Measurements from ENCODE around the gene CEP72.

The CEP72 gene

GRCh38 chr5:587403-587802, 24.7 kb upstream of the CEP72 start (continued):
- TF ChIP-seq TSHZ2 (CRISPR knock-in tag; IDR thresholded peaks at IDR 0.05), result no peak

- ATAC-seq, result no peak
- TF ChIP-seq ZFP3 (CRISPR knock-in tag; IDR thresholded peaks at IDR 0.05), result no peak
- TF ChIP-seq ESRRG (CRISPR knock-in tag; IDR thresholded peaks at IDR 0.05), result no peak
These were observed 23.6 kb upstream of the CEP72 start for GRCh38 chr5:588406-588995.

DNA sequence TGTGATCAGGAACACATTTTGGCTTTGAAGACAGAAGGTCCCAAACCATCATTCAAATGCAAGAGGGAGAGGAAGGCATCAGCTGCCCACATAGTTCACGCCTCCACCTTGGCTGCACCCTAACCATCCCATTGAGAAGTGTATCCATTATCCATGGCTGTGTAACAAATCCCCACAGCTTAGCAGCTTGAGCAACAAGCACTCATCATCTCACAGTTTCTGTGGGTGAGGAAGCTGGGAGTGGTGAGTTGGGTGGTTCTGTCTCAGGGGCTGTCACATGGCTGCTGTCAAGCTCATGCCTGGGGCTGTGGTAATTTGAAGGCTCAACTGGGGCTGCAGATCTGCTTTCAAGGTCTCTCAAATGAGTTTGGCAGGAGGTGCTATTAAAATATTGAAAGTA, 23.0 kb upstream of the CEP72 start:
- no peak for ATAC-seq
- TF ChIP-seq GLIS3 (CRISPR knock-in tag; IDR thresholded peaks at IDR 0.05), result no peak
- no peak for TF ChIP-seq CREB5 (CRISPR knock-in tag; IDR thresholded peaks at IDR 0.05; ENCODE audit: low read depth)
- TF ChIP-seq CSRNP3 (CRISPR knock-in tag; IDR thresholded peaks at IDR 0.05), result no peak
- no peak for TF ChIP-seq TCF4 (CRISPR knock-in tag; IDR thresholded peaks at IDR 0.05; ENCODE audit: borderline replicate concordance)
- no peak for TF ChIP-seq ZNF565 (CRISPR knock-in tag; conservative IDR thresholded peaks at IDR 0.05; ENCODE audit: low read depth)
- no peak for TF ChIP-seq ZFP30 (CRISPR knock-in tag; IDR thresholded peaks at IDR 0.05)
- TF ChIP-seq OSR1 (CRISPR knock-in tag; IDR thresholded peaks at IDR 0.05), result no peak
- TF ChIP-seq ARNTL (CRISPR knock-in tag; IDR thresholded peaks at IDR 0.05; ENCODE audit: borderline replicate concordance, low read depth), result no peak
- TF ChIP-seq ZFP3 (CRISPR knock-in tag; IDR thresholded peaks at IDR 0.05), result no peak
- TF ChIP-seq ISL1 (CRISPR knock-in tag; IDR thresholded peaks at IDR 0.05), result no peak
- no peak for TF ChIP-seq ESRRG (CRISPR knock-in tag; IDR thresholded peaks at IDR 0.05)
- TF ChIP-seq RARB (CRISPR knock-in tag; IDR thresholded peaks at IDR 0.05), result no peak
- TF ChIP-seq ZC3H10 (CRISPR knock-in tag; IDR thresholded peaks at IDR 0.05), result no peak

DNA sequence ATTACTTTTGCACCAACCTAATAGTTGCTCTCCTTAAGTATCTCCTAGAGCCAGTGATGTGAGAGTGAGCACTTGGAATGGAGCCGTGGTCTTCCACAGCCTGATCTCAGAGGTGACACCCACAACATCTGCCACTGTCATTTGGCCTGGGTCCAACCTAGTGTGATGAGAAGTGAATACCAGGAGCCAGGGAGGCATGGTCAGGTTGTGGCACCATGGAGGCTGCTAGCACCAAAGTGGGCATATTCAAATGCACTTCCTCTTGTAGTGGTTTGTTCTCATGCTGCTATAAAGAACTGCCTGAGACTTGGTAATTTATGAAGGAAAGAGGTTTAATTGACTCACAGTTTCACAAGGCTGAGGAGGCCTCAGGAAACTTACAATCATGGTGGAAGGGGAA, 22.6 kb upstream of the CEP72 start:
- no peak for TF ChIP-seq PATZ1 (CRISPR knock-in tag; IDR thresholded peaks at IDR 0.05; ENCODE audit: borderline replicate concordance)
- TF ChIP-seq BACH2 (CRISPR knock-in tag; IDR thresholded peaks at IDR 0.05; ENCODE audit: borderline replicate concordance), result no peak
- no peak for TF ChIP-seq CSDC2 (CRISPR knock-in tag; IDR thresholded peaks at IDR 0.05)
- TF ChIP-seq ZC3H10 (CRISPR knock-in tag; IDR thresholded peaks at IDR 0.05), result no peak
- TF ChIP-seq ESRRG (CRISPR knock-in tag; IDR thresholded peaks at IDR 0.05), result no peak
- no peak for TF ChIP-seq TCF4 (CRISPR knock-in tag; IDR thresholded peaks at IDR 0.05; ENCODE audit: borderline replicate concordance)
- no peak for TF ChIP-seq RARB (CRISPR knock-in tag; IDR thresholded peaks at IDR 0.05)
- TF ChIP-seq ZNF8 (CRISPR knock-in tag; IDR thresholded peaks at IDR 0.05), result no peak
- no peak for TF ChIP-seq OSR1 (CRISPR knock-in tag; IDR thresholded peaks at IDR 0.05)
- no peak for TF ChIP-seq ZNF70 (CRISPR knock-in tag; IDR thresholded peaks at IDR 0.05)
- TF ChIP-seq ISL1 (CRISPR knock-in tag; IDR thresholded peaks at IDR 0.05), result no peak
- no peak for TF ChIP-seq ARNTL (CRISPR knock-in tag; IDR thresholded peaks at IDR 0.05; ENCODE audit: borderline replicate concordance, low read depth)
- no peak for TF ChIP-seq SNAI2 (CRISPR knock-in tag; IDR thresholded peaks at IDR 0.05)
- no peak for TF ChIP-seq POU6F1 (CRISPR knock-in tag; IDR thresholded peaks at IDR 0.05; ENCODE audit: borderline replicate concordance, low read depth)
- no peak for ATAC-seq

Measured in SK-N-SH treated with all-trans-retinoic acid at 6 μM for 48 hours (cell line).